ENCODE data around the gene TMEM101. TPM values are rescaled to one million over a fixed set of nuclear protein-coding genes. Genes with fewer than 3 reads are reported as not detected.
"Not testable (repeated sequence)": the region's sequence is repeated elsewhere in the genome, so short reads cannot be mapped to it uniquely, and the experiment has no call there.

The TMEM101 gene
- total and polyA plus RNA-seq, 2 of the 13 experiments (the other 11 are each of a cell fraction or from before 2014, with no cell fraction given) = 72.0 to 100 TPM

DNA sequence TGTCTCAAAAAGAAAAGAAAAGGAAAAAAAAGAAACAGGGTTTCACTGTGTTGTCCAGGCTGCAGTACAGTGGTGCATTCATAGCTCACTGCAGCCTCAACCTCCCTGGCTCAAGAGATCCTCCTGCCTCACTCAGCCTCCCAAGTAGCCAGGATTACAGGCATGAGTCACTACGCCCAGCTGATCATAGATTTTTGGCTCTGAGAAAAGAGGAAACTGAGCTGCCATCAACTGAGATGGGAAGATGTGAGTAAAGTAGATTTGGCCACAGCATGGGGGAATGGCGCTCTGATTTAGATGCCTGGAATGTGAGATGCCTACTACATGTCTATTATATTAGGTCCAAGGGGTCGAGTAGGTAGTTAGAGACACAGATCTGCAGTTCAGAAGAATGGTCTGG is 16.2 kb downstream of the TMEM101 start:
- in situ Hi-C loops (cut with HindIII; ENCODE audit: extremely low pct_ligation_motif_present, low pct_unique_long_range_greater_than_20kb) = no loop called here
- BruUV-seq (replicated peaks) = no TSS peak

DNA sequence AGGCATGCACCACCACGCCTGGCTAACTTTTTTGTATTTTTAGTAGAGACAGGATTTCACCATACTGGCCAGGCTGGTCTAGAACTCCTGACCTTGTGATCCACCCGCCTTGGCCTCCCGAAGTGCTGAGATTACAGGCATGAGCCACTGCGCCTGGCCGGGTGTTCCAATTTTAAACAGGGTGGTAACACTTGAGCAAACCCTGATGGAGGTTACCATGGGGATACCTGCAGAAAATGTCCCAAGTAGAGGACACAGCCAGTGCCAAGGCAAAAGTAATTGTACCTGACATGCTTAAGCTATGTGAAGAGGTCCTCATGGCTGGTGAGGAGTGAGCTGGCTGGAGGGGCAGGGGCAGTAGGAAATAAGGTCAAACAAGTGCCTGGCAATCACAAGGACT is 17.6 kb downstream of the TMEM101 start:
- FAIRE-seq; H3K36me3 ChIP-seq (replicated peaks in 1 of 2; ENCODE audit: control insufficient read depth in 1 of 2, insufficient read depth in 2 of 2, low read length in 2 of 2); DNase-seq (ENCODE audit: low spot score); H4K20me1 ChIP-seq (ENCODE audit: insufficient read depth, low read length); BruUV-seq (replicated peaks); H3K79me2 ChIP-seq (ENCODE audit: insufficient read depth, low read length); POLR2A ChIA-PET; H3K4me3 ChIP-seq (replicated peaks in 1 of 3; ENCODE audit: insufficient read depth in 1 of 3, low read depth in 2 of 3, low read length in 3 of 3); H3K4me2 ChIP-seq (ENCODE audit: low read depth, low read length); in situ Hi-C loops (cut with HindIII; ENCODE audit: extremely low pct_ligation_motif_present, low pct_unique_long_range_greater_than_20kb); H2AFZ ChIP-seq (ENCODE audit: low read length); H3K9ac ChIP-seq (ENCODE audit: insufficient read depth, low read depth, low read length); H3K9me3 ChIP-seq (ENCODE audit: low read length); ATAC-seq; intact Hi-C loops (cut with micrococcal nuclease; ENCODE audit: unreplicated experiment); H3K27ac ChIP-seq (ENCODE audit: extremely low read length, insufficient read depth, low read length): not testable (repeated sequence)
- Histone ChIP-seq H3K4me1 (ENCODE audit: insufficient read depth, low read length) (peaks cover 53% of the 10 kb centered on the region), H3K27me3 (ENCODE audit: control insufficient read depth in 1 of 2, insufficient read depth in 2 of 2, low read length in 2 of 2) (peaks cover 3 to 28% of the 10 kb centered on the region in 2 experiments; a peak in 4 of 5 replicates)
- WGBS (ENCODE audit: low lambda C conversion rate) = 33% methylated on average over 5 of the region's 5 CpGs
- CTCF ChIA-PET (ENCODE audit: low intra/inter-chr PET ratio, low total read pairs) = interaction anchor here (4.6 kb wide), 1 partner anchor 54 kb away, joined by 128 read pairs; the partner anchor contains the start of gene PPY

More for the DNA sequence above, 16.2 kb downstream of the TMEM101 start:
- no peak overlapping the region for H3K27ac ChIP-seq (ENCODE audit: extremely low read length, insufficient read depth, low read length)
- no peak for DNase-seq (ENCODE audit: low spot score)
- peaks cover 67% of the 10 kb centered on the region for H3K4me1 ChIP-seq (ENCODE audit: insufficient read depth, low read length)
- no peak overlapping the region for H2AFZ ChIP-seq (ENCODE audit: low read length)
- TF ChIP-seq KDM3A (CRISPR knock-in tag; IDR thresholded peaks at IDR 0.05; ENCODE audit: low read depth) (no peak), GTF2F1 (IDR thresholded peaks at IDR 0.05; ENCODE audit: low read length) (no peak), TEAD3 (CRISPR knock-in tag; optimal IDR thresholded peaks at IDR 0.05; ENCODE audit: borderline replicate concordance) (peak; percentile 11), ZNF781 (CRISPR knock-in tag; IDR thresholded peaks at IDR 0.05; ENCODE audit: borderline replicate concordance, not compliant biosample characterization) (no peak), ZNF263 (CRISPR knock-in tag; IDR thresholded peaks at IDR 0.05) (no peak), HNRNPL (IDR thresholded peaks at IDR 0.05; ENCODE audit: low read depth, low read length) (no peak)
- TF ChIP-seq, protein P1, sequence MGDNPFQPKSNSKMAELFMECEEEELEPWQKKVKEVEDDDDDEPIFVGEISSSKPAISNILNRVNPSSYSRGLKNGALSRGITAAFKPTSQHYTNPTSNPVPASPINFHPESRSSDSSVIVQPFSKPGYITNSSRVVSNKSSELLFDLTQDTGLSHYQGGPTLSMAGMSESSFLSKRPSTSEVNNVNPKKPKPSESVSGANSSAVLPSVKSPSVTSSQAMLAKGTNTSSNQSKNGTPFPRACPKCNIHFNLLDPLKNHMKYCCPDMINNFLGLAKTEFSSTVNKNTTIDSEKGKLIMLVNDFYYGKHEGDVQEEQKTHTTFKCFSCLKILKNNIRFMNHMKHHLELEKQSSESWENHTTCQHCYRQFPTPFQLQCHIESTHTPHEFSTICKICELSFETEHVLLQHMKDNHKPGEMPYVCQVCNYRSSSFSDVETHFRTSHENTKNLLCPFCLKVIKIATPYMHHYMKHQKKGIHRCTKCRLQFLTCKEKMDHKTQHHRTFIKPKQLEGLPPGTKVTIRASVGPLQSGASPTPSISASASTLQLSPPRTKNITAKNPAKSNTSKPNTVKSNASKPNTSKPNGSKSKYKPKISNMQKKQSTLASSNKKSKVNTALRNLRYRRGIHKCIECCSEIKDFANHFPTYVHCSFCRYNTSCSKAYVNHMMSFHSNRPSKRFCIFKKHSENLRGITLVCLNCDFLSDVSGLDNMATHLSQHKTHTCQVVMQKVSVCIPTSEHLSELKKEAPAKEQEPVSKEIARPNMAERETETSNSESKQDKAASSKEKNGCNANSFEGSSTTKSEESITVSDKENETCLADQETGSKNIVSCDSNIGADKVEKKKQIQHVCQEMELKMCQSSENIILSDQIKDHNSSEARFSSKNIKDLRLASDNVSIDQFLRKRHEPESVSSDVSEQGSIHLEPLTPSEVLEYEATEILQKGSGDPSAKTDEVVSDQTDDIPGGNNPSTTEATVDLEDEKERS (CRISPR knock-in tag; IDR thresholded peaks at IDR 0.05) = no peak
- TF ChIP-seq, protein P2, sequence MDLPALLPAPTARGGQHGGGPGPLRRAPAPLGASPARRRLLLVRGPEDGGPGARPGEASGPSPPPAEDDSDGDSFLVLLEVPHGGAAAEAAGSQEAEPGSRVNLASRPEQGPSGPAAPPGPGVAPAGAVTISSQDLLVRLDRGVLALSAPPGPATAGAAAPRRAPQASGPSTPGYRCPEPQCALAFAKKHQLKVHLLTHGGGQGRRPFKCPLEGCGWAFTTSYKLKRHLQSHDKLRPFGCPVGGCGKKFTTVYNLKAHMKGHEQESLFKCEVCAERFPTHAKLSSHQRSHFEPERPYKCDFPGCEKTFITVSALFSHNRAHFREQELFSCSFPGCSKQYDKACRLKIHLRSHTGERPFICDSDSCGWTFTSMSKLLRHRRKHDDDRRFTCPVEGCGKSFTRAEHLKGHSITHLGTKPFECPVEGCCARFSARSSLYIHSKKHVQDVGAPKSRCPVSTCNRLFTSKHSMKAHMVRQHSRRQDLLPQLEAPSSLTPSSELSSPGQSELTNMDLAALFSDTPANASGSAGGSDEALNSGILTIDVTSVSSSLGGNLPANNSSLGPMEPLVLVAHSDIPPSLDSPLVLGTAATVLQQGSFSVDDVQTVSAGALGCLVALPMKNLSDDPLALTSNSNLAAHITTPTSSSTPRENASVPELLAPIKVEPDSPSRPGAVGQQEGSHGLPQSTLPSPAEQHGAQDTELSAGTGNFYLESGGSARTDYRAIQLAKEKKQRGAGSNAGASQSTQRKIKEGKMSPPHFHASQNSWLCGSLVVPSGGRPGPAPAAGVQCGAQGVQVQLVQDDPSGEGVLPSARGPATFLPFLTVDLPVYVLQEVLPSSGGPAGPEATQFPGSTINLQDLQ (CRISPR knock-in tag; IDR thresholded peaks at IDR 0.05) = no peak
- no peak for ATAC-seq
- WGBS (ENCODE audit: low lambda C conversion rate) = 47% methylated on average over 3 of the region's 3 CpGs
- FAIRE-seq = no peak
- no peak overlapping the region for H3K9ac ChIP-seq (ENCODE audit: insufficient read depth, low read depth, low read length)
- H3K27me3 ChIP-seq (ENCODE audit: control insufficient read depth in 1 of 2, insufficient read depth in 2 of 2, low read length in 2 of 2) = peaks cover 1 to 20% of the 10 kb centered on the region in 2 experiments; a peak in 4 of 5 replicates
- no peak overlapping the region for H3K4me2 ChIP-seq (ENCODE audit: low read depth, low read length)
- H4K20me1 ChIP-seq (ENCODE audit: insufficient read depth, low read length) = no peaks in the 10 kb centered on the region
- intact Hi-C loops (cut with micrococcal nuclease; ENCODE audit: unreplicated experiment) = no loop called here
- no peak overlapping the region for H3K4me3 ChIP-seq (replicated peaks in 1 of 3; ENCODE audit: insufficient read depth in 1 of 3, low read depth in 2 of 3, low read length in 3 of 3)
- CTCF ChIA-PET (ENCODE audit: low intra/inter-chr PET ratio, low total read pairs) = no interaction called here
- POLR2A ChIA-PET = interaction anchor here (1.5 kb wide), 1 partner anchor 61 kb away, joined by 3 read pairs; no protein-coding TSS in a partner anchor
- no peaks in the 10 kb centered on the region for H3K9me3 ChIP-seq (ENCODE audit: low read length)
- no peaks in the 10 kb centered on the region for H3K79me2 ChIP-seq (ENCODE audit: insufficient read depth, low read length)
- H3K36me3 ChIP-seq (replicated peaks in 1 of 2; ENCODE audit: control insufficient read depth in 1 of 2, insufficient read depth in 2 of 2, low read length in 2 of 2) = no peaks in the 10 kb centered on the region

Measured in HepG2 (cell line).